Caki2 (cell line): ENCODE data around the gene MAN2B2. TPM values are rescaled to one million over a fixed set of nuclear protein-coding genes. Genes with fewer than 3 reads are reported as not detected.

Experiments used
- DNase-seq: peaks from one replicate; pipeline ENCODE4 v3.0.0-alpha.2; 2015; ENCODE audit warnings: low read depth
- in situ Hi-C: cut with HindIII; loops from 2 replicates; pipeline ENCODE4 v1.10.0; 2016; ENCODE audit warnings: low sequenced_read_pairs, low pct_unique_long_range_greater_than_20kb, mixed read lengths
- total RNA-seq: library from RNA; depleted of rRNA; stranded (reverse); fragments of >200 nt; shearing (Covaris generic); gene quantifications from 2 replicates; pipeline ENCODE4 v1.2.3, GENCODE V29; 2014; ENCODE audit warnings: low replicate concordance

The MAN2B2 gene
- total RNA-seq, 1 experiment from 2014 or later = 8.3 TPM

GRCh38 chr4:6605605-6606004 lies 30.6 kb downstream of the MAN2B2 start:
- in situ Hi-C loops = no loop called here
- DNase-seq = no peak

- in situ Hi-C loops = no loop called here
- DNase-seq = no peak
These were observed 31.7 kb downstream of the MAN2B2 start for GRCh38 chr4:6606465-6607235.

GRCh38 chr4:6607368-6608055 lies 32.5 kb downstream of the MAN2B2 start:
- no peak for DNase-seq
- in situ Hi-C loops = no loop called here

DNA sequence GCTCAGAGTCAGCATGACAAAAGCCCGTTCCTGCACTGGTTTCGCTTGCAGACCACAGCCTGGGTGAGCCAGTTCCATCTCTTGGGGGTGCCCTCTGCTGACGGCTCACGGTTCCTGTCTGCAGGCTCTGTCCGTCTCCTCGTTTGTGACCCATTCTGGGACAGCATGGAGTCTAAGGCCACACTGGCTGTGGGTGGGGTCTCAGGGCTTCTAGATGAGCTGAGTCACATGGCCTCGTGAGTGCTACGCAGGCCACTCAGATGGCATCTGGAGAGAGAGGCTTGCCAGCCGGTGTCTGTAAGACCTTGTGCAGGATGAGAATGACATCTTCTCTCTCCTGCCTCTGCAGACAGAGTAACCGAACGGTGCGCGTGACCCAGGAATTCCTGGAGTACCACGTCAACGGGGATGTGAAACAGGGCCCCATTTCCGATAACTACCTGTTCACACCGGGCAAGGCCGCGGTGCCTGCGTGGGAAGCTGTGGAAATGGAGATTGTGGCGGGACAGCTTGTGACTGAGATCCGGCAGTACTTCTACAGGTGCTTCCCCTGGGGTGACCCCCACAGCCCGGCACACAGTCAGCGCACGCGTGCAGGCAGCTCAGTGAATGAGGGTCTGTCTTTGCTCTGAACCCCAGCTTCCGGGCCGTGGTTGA lies 33.9 kb downstream of the MAN2B2 start:
- no peak for DNase-seq
- in situ Hi-C loops = no loop called here

DNA sequence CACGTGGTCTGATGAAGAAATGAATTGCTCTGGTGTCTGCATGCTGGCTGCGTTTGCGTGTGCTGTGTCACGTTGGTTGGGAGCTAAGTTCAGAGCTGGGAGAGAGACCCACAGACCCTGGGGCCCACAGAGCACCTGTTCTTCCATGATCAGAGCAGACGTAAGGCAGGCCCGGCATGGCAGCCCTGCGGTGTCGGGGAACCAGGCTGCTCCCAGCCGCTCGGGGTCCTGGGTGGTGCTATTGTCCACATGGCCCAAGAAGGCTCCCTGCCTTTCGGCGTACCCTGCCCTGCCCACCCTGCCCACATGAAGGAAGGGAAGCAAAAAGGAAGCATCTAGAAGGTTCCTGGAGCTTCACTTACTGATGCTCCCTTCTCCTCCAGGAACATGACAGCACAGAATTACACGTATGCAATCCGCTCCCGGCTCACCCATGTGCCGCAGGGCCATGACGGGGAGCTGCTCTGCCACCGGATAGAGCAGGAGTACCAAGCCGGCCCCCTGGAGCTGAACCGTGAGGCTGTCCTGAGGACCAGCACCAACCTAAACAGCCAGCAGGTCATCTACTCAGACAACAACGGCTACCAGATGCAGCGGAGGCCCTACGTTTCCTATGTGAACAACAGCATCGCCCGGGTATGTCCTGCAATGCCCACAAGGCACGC lies 34.6 kb downstream of the MAN2B2 start:
- DNase-seq = no peak
- in situ Hi-C loops = no loop called here

DNA sequence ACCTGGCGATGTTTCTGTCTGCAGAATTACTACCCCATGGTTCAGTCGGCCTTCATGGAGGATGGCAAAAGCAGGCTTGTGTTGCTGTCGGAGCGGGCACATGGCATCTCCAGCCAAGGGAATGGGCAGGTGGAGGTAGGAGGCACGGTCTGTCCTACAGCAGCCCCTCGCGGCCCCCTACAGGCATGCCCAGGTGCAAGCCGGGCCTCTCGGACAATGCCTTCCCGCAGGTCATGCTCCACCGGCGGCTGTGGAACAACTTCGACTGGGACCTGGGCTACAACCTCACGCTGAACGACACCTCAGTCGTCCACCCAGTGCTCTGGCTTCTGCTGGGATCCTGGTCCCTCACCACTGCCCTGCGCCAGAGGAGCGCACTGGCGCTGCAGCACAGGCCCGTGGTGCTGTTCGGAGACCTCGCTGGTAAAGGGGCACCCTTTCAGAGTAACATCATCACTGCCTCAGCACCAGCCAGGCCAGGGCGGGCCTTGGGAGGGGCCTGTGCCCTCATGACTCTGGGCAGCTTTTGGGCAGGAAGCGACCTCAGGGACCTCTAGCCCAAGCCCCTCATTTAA lies 36.0 kb downstream of the MAN2B2 start:
- DNase-seq = no peak
- in situ Hi-C loops = no loop called here

- in situ Hi-C loops = no loop called here
- DNase-seq = no peak
These were observed 38.1 kb downstream of the MAN2B2 start for GRCh38 chr4:6612961-6613675.

- in situ Hi-C loops = no loop called here
These were observed 39.0 kb downstream of the MAN2B2 start for GRCh38 chr4:6613676-6614651.

GRCh38 chr4:6614701-6615230 lies 39.8 kb downstream of the MAN2B2 start:
- DNase-seq = no peak
- in situ Hi-C loops = no loop called here

More at GRCh38 chr4:6613676-6614651, 39.0 kb downstream of the MAN2B2 start:
- DNase-seq = no peak

DNA sequence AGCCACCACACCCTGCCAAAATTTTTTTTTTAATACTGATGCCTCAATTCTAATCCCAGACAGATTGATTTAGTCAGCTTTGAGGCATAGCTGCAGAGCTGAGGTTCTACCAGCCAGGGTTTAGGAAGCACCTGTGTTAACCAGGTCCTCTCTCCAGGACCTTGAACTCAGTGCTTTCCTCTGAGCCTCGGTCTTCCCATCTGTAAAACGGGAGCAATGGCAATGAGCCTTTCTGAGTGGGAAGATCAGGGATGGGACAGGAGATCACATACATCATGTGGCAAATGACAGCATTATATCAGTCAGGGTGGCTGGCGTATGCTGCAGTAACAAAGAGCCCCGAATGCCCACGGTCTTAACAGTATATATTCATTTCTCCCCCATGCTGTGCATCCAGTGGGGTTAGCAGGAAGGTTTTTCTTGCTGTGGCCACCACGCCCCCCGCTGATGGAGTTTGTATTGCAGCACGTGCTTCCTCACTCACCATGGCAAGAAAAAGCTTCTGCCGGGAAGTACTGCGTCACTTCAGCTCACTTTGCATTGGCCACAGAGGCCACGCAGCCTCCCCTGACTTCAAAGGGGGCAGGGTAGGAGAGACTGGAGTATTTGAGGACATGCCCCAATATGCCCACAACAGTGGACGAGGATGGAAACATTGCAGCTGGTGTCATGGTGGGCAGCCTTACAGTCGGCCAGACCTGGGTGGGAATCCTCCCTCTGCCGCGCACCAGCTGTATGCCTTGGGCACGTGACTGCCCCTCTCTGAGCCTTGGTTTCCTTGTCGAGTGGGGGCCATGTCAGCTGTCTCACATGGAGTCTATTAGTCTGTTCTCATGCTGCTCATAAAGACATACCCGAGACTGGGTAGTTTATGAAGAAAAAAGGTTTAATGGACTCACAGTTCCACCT lies 41.4 kb downstream of the MAN2B2 start:
- DNase-seq = no peak

GRCh38 chr4:6617246-6617645 lies 42.3 kb downstream of the MAN2B2 start:
- in situ Hi-C loops = no loop called here
- DNase-seq = no peak

More for the DNA sequence above, 41.4 kb downstream of the MAN2B2 start:
- in situ Hi-C loops = no loop called here

DNA sequence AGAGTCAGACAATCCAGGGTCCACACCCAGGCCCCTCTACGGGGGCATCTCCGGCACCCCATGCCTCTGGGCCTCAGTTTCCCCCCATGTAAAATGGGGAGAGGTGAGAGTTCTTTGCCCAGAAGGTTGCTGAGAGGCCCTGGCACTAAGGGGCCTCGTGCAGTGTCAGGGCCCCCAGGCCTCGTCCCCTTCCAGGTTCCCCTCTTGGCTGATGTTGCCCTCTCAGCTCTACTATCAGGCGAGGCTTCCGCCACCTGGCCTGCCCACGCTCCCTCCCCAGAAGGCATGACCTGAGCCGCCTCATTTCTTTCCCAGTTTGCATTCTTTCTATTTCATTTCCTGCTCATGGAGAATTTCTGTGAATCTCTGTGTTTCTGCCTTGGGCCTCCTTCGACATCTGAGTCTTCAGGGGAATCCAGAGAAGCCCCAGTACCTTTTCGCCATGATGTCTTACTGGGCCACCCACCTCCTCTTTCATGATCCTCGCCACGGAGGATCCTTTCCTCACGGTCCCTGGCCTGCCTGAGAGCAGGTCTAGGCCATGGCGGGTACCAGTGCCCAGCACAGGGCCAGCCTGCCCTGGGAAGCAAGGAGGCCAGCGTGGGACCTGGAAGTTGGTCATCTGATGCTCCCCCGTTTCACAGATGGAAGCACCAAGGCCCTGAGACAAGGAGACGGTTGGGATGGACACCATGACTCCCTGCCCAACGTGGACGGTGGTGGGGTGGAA lies 43.6 kb downstream of the MAN2B2 start:
- in situ Hi-C loops = no loop called here
- no peak for DNase-seq

GRCh38 chr4:6619116-6619465 lies 44.1 kb downstream of the MAN2B2 start:
- no peak for DNase-seq
- in situ Hi-C loops = no loop called here

- in situ Hi-C loops = no loop called here
- DNase-seq = no peak
These were observed 44.7 kb downstream of the MAN2B2 start for GRCh38 chr4:6619466-6620255.
